Colon (tissue), 2 donors: ENCODE measurements around the gene ADRA2B.
"Not testable (repeated sequence)": the region's sequence is repeated elsewhere in the genome, so short reads cannot be mapped to it uniquely, and the experiment has no call there.

Source experiments
- FAIRE-seq: peaks from 2 replicates; lab custom pipeline; 2012; peaks lifted over from hg19 to GRCh38; lab: Jason Lieb, UNC
- donor health status: control.
- donor health status: control.

The ADRA2B gene

GRCh38 chr2:96066511-96066910, 49.9 kb downstream of the ADRA2B start:
- not testable (repeated sequence) for FAIRE-seq

- not testable (repeated sequence) for FAIRE-seq
Measured at GRCh38 chr2:96065954-96066353, 50.4 kb downstream of the ADRA2B start.

- no peak for FAIRE-seq
Measured at GRCh38 chr2:96065381-96065930, 50.9 kb downstream of the ADRA2B start.

- FAIRE-seq, result not testable (repeated sequence)
Measured at GRCh38 chr2:96064760-96065159, 51.6 kb downstream of the ADRA2B start.

GRCh38 chr2:96064047-96064675, 52.2 kb downstream of the ADRA2B start:
- not testable (repeated sequence) for FAIRE-seq

- FAIRE-seq, result not testable (repeated sequence)
Measured at GRCh38 chr2:96063116-96063899, 53.1 kb downstream of the ADRA2B start.
